H1 (cell line): ENCODE measurements around the gene COL4A2. TPM values are rescaled to one million over a fixed set of nuclear protein-coding genes. Genes with fewer than 3 reads are reported as not detected.
A peak's percentile ranks its signal among the peaks of the same experiment; 100 is the strongest.

Experiments used
- CTCF ChIA-PET: fragments of 300-600 bp; sonication (Branson Sonifier 250); formaldehyde crosslinking; loops from one replicate; lab custom pipeline; 2021; ENCODE audit not compliant: partially characterized antibody; lab: Charles Lee
- POLR2A ChIA-PET: fragments of 300-600 bp; sonication (Branson Sonifier 250); formaldehyde crosslinking; loops from one replicate; lab custom pipeline; 2021; ENCODE audit warnings: inconsistent platforms; ENCODE audit not compliant: partially characterized antibody; lab: Charles Lee
- DNase-seq, 2 experiments: peaks; one replicate each; pipeline versions ENCODE4 v3.0.0 to v3.0.0-alpha.2; 2010 to 2022; ENCODE audit warnings: low spot score in 2 of 2, low read depth in 1 of 2, mixed read lengths in 1 of 2
- FAIRE-seq: peaks from 2 replicates; lab custom pipeline; 2011; peaks lifted over from hg19 to GRCh38; lab: Jason Lieb, UNC
- H2AFZ ChIP-seq: 2 replicates; pipeline ENCODE4 v1.8.1; 2012; ENCODE audit warnings: low read length, inconsistent platforms
- H2AK5ac ChIP-seq: 2 replicates; pipeline ENCODE4 v1.6.1; 2013; ENCODE audit warnings: low read depth, low read length
- H2BK120ac ChIP-seq: replicated peaks from 2 replicates; pipeline ENCODE3; 2013; ENCODE audit warnings: low read depth, low read length, inconsistent platforms
- H2BK12ac ChIP-seq: 2 replicates; pipeline ENCODE4 v1.6.1; 2013; ENCODE audit warnings: low read depth, low read length
- H2BK15ac ChIP-seq: 2 replicates; pipeline ENCODE4 v1.6.1; 2013; ENCODE audit warnings: low read length
- H2BK20ac ChIP-seq: 2 replicates; pipeline ENCODE4 v1.6.1; 2013; ENCODE audit warnings: low read length
- H2BK5ac ChIP-seq: 2 replicates; pipeline ENCODE4 v1.6.1; 2013; ENCODE audit warnings: low read depth, low read length
- H3K14ac ChIP-seq: 2 replicates; pipeline ENCODE4 v1.6.1; 2013; ENCODE audit warnings: inconsistent platforms; ENCODE audit not compliant: insufficient read length
- H3K18ac ChIP-seq: 2 replicates; pipeline ENCODE4 v1.6.1; 2013; ENCODE audit warnings: low read length; ENCODE audit errors: extremely low read depth
- H3K23ac ChIP-seq: 2 replicates; pipeline ENCODE4 v1.6.1; 2013; ENCODE audit warnings: inconsistent platforms; ENCODE audit not compliant: insufficient read length
- H3K23me2 ChIP-seq: 2 replicates; pipeline ENCODE4 v1.6.1; 2013; ENCODE audit warnings: low read depth, low read length
- H3K27ac ChIP-seq: 2 replicates; pipeline ENCODE4 v1.6.1; 2011; ENCODE audit warnings: low read depth, low read length, inconsistent platforms
- H3K27me3 ChIP-seq, 4 experiments: replicated peaks in 1 of 4; 1 replicate in 1 of 4; 2 replicates in 3 of 4; pipeline versions ENCODE4 v1.6.1 to v1.8.1; 2011 to 2013; ENCODE audit warnings: low read length in 3 of 4, mild to moderate bottlenecking in 3 of 4, inconsistent platforms in 2 of 4, mixed read lengths in 2 of 4, moderate library complexity in 1 of 4; ENCODE audit not compliant: control insufficient read depth in 3 of 4, insufficient read depth in 3 of 4; ENCODE audit errors: extremely low read depth in 1 of 4
- H3K36me3 ChIP-seq, 4 experiments: 2 replicates each; pipeline versions ENCODE4 v1.6.1 to v1.8.1; 2011 to 2013; ENCODE audit warnings: mild to moderate bottlenecking in 4 of 4, low read length in 3 of 4, moderate library complexity in 2 of 4, control low read depth in 1 of 4, inconsistent platforms in 1 of 4; ENCODE audit not compliant: insufficient read depth in 4 of 4, control insufficient read depth in 2 of 4
- H3K4ac ChIP-seq: replicated peaks from 2 replicates; pipeline ENCODE3; 2013; ENCODE audit warnings: low read length, low read depth, mixed read lengths, inconsistent platforms; ENCODE audit not compliant: insufficient read length
- H3K4me1 ChIP-seq, 4 experiments: replicated peaks in 1 of 4; 1 replicate in 1 of 4; 2 replicates in 3 of 4; pipeline versions ENCODE4 v1.6.1 to v1.8.1; 2011 to 2013; ENCODE audit warnings: low read length in 3 of 4, inconsistent platforms in 2 of 4, mixed read lengths in 1 of 4; ENCODE audit not compliant: insufficient read depth in 4 of 4, control insufficient read depth in 3 of 4
- H3K4me2 ChIP-seq, 2 experiments: 2 replicates each; pipeline versions ENCODE4 v1.6.1 to v1.8.1; 2011 to 2013; ENCODE audit warnings: low read depth in 2 of 2, low read length in 2 of 2, control low read depth in 1 of 2, inconsistent platforms in 1 of 2, mild to moderate bottlenecking in 1 of 2; ENCODE audit not compliant: insufficient read depth in 1 of 2
- H3K4me3 ChIP-seq, 4 experiments: fragments of 200-600, 300-600 bp in 1 of 4; sonication (generic), shearing (Covaris generic), sonication (Bioruptor Twin) in 1 of 4; 2 replicates each; pipeline versions ENCODE4 v1.5.1 to v1.8.1; 2011 to 2016; ENCODE audit warnings: low read length in 4 of 4, low read depth in 3 of 4, control low read depth in 2 of 4, inconsistent platforms in 2 of 4, mild to moderate bottlenecking in 2 of 4, mixed read lengths in 1 of 4, moderate library complexity in 1 of 4; ENCODE audit not compliant: insufficient read depth in 2 of 4; ENCODE audit errors: extremely low read depth in 1 of 4
- H3K56ac ChIP-seq: replicated peaks from 2 replicates; pipeline ENCODE3; 2013; ENCODE audit warnings: low read depth, mild to moderate bottlenecking, mixed read lengths, low read length, inconsistent platforms; ENCODE audit not compliant: insufficient read length
- H3K79me1 ChIP-seq: 2 replicates; pipeline ENCODE4 v1.6.1; 2013; ENCODE audit warnings: low read depth, low read length, control low read depth
- H3K79me2 ChIP-seq, 2 experiments: 2 replicates each; pipeline versions ENCODE4 v1.6.1 to v1.8.1; 2012 to 2013; ENCODE audit warnings: low read length in 2 of 2, mild to moderate bottlenecking in 2 of 2, inconsistent platforms in 1 of 2; ENCODE audit not compliant: insufficient read depth in 2 of 2, control insufficient read depth in 1 of 2
- H3K9ac ChIP-seq, 4 experiments: replicated peaks in 1 of 4; 1 replicate in 1 of 4; 2 replicates in 3 of 4; pipeline versions ENCODE4 v1.6.1 to v1.8.1; 2011 to 2013; ENCODE audit warnings: low read depth in 3 of 4, low read length in 3 of 4, control low read depth in 2 of 4, mild to moderate bottlenecking in 2 of 4, moderate library complexity in 2 of 4, inconsistent platforms in 1 of 4; ENCODE audit errors: extremely low read depth in 1 of 4
- H3K9me3 ChIP-seq, 2 experiments: 2 replicates each; pipeline versions ENCODE4 v1.6.1 to v1.8.1; 2012 to 2013; ENCODE audit warnings: mild to moderate bottlenecking in 2 of 2, moderate library complexity in 2 of 2, control low read depth in 1 of 2, inconsistent platforms in 1 of 2, low read depth in 1 of 2, low read length in 1 of 2, mixed read lengths in 1 of 2; ENCODE audit not compliant: insufficient read depth in 2 of 2
- H4K20me1 ChIP-seq, 2 experiments: replicated peaks in 1 of 2; 2 replicates each; pipeline versions ENCODE3 to v1.8.1; 2011 to 2013; ENCODE audit warnings: inconsistent platforms in 2 of 2, low read length in 2 of 2, mild to moderate bottlenecking in 1 of 2; ENCODE audit not compliant: insufficient read depth in 2 of 2, control insufficient read depth in 1 of 2
- H4K5ac ChIP-seq: 2 replicates; pipeline ENCODE4 v1.6.1; 2013; ENCODE audit warnings: low read length, low read depth, mixed read lengths, inconsistent platforms; ENCODE audit not compliant: insufficient read length
- H4K8ac ChIP-seq: 2 replicates; pipeline ENCODE4 v1.8.0; 2013; ENCODE audit warnings: mild to moderate bottlenecking, moderate library complexity, low read length, inconsistent platforms; ENCODE audit not compliant: insufficient read depth; ENCODE audit errors: extremely low read depth
- H4K91ac ChIP-seq: replicated peaks from 2 replicates; pipeline ENCODE3; 2013; ENCODE audit warnings: low read length, mixed read lengths, inconsistent platforms; ENCODE audit not compliant: insufficient read length
- BACH1 ChIP-seq: IDR thresholded peaks from 2 replicates; pipeline ENCODE4 v1.6.1; 2012; ENCODE audit warnings: low read length, improper control_type of control experiment
- BRCA1 ChIP-seq: IDR thresholded peaks from 2 replicates; pipeline ENCODE4 v1.6.1; 2012; ENCODE audit warnings: low read depth, low read length, improper control_type of control experiment
- CHD1 ChIP-seq: IDR thresholded peaks from 2 replicates; pipeline ENCODE4 v1.6.1; 2012; ENCODE audit warnings: low read depth, low read length, improper control_type of control experiment
- EGR1 ChIP-seq: IDR thresholded peaks from 2 replicates; pipeline ENCODE4 v1.6.1; 2011; ENCODE audit warnings: low read depth, low read length, borderline replicate concordance
- KDM1A ChIP-seq: fragments of 200-600, 300-600 bp; sonication (generic); IDR thresholded peaks from 2 replicates; pipeline ENCODE4 v1.7.1; 2016; ENCODE audit warnings: mild to moderate bottlenecking, low read length, borderline replicate concordance
- NANOG ChIP-seq: IDR thresholded peaks from 2 replicates; pipeline ENCODE4 v1.6.1; 2011; ENCODE audit warnings: low read length, low read depth, mild to moderate bottlenecking, inconsistent platforms; ENCODE audit not compliant: insufficient read depth, poor library complexity, severe bottlenecking
- NRF1 ChIP-seq: IDR thresholded peaks from 2 replicates; pipeline ENCODE4 v1.6.1; 2011; ENCODE audit warnings: mild to moderate bottlenecking, low read depth, low read length, improper control_type of control experiment
- RNF2 ChIP-seq: fragments of 200-900, 300-1000 bp; sonication (generic); IDR thresholded peaks from 2 replicates; pipeline ENCODE4 v1.7.1; 2016; ENCODE audit warnings: borderline replicate concordance, low read depth, mild to moderate bottlenecking, antibody characterized with exemption, low read length; ENCODE audit not compliant: poor library complexity, severe bottlenecking; ENCODE audit errors: missing control alignments
- TCF12 ChIP-seq: IDR thresholded peaks from 2 replicates; pipeline ENCODE4 v1.6.1; 2011; ENCODE audit warnings: low read depth, mild to moderate bottlenecking, low read length
- TEAD4 ChIP-seq: IDR thresholded peaks from 2 replicates; pipeline ENCODE4 v1.6.1; 2012; ENCODE audit warnings: low read depth, low read length, inconsistent platforms, mixed read lengths
- WGBS, 2 experiments: shearing (Covaris generic) in 1 of 2; methylation state at CpG; one replicate each; pipeline versions ENCODE4 v1.1.6 to v1.1.7; 2013 to 2015; ENCODE audit warnings: low lambda C conversion rate in 2 of 2, mixed read lengths in 2 of 2, inconsistent platforms in 1 of 2, low coverage in 1 of 2, missing lambda C conversion rate in 1 of 2; ENCODE audit not compliant: insufficient replicate concordance in 2 of 2, insufficient coverage in 1 of 2, insufficient read length in 1 of 2; ENCODE audit errors: extremely low coverage in 1 of 2, missing lambda C conversion rate in 1 of 2; 5-methylcytosine and 5-hydroxymethylcytosine counted together
- polyA plus RNA-seq, 7 experiments: library from polyadenylated mRNA; depleted of rRNA in 3 of 7; stranded (reverse) in 5 of 7; unstranded in 2 of 7; fragments of >200 nt in 5 of 7; fragments of 200-250 nt in 2 of 7; gene quantifications; 1 replicate in 5 of 7; 2 replicates in 1 of 7; 4 replicates in 1 of 7; pipeline versions ENCODE4 v1.2.1 to v1.2.3, GENCODE V29; 2011 to 2013; ENCODE audit warnings: missing spikeins in 2 of 7, mixed read lengths in 2 of 7
- total RNA-seq: library from RNA; stranded (reverse); fragmentation: NEBNext Ultra II Directional; extraction: Animal tissue kit (Norgen Biotek cat#: 25700); gene quantifications from 2 replicates; pipeline ENCODE4 v1.2.1, GENCODE V29; 2021
- TF ChIP-seq, protein P1 (sequence below): IDR thresholded peaks from 2 replicates; pipeline ENCODE4 v1.6.1; 2011; ENCODE audit warnings: low read depth, mild to moderate bottlenecking, low read length; ENCODE audit not compliant: insufficient read depth
- TF ChIP-seq, protein P2 (sequence below): IDR thresholded peaks from 2 replicates; pipeline ENCODE4 v1.6.1; 2012; ENCODE audit warnings: inconsistent platforms

COL4A2 gene
- total and polyA plus RNA-seq, 2 of the 8 experiments (the other 6 are each of a cell fraction or from before 2014, with no cell fraction given) = 80.4 to 87.3 TPM

- H2BK12ac ChIP-seq = 0 out of 2 replicates have a peak overlapping the region, but pooled peaks have one; percentile 27
- no peak overlapping the region for H3K56ac ChIP-seq
- H3K36me3 ChIP-seq = peaks cover 2 to 21% (median 11%) of the 10 kb centered on the region in 4 experiments; a peak in 7 of 8 replicates
- no peak overlapping the region for H2BK15ac ChIP-seq
- H4K91ac ChIP-seq = no peak overlapping the region
- H3K9me3 ChIP-seq = no peaks in the 10 kb centered on the region; a peak in 1 of 4 replicates
- DNase-seq = no peak
- H3K4me2 ChIP-seq = no peak overlapping the region
- CTCF ChIA-PET = no interaction called here
- no peak overlapping the region for H3K9ac ChIP-seq
- H2AFZ ChIP-seq = no peak overlapping the region
- no peak overlapping the region for H2BK20ac ChIP-seq
- no peak overlapping the region for H3K23ac ChIP-seq
- H3K79me2 ChIP-seq = no peaks in the 10 kb centered on the region
- POLR2A ChIA-PET = interaction anchor here (1.3 kb wide), 1 partner anchor 17 kb away, joined by 4 read pairs; no protein-coding TSS in a partner anchor
- 97% methylated on average over 15 of the region's 18 CpGs; no CpG with 5 or more reads in 1 of the 2 experiments for WGBS, 2 experiments
- no peak overlapping the region for H2AK5ac ChIP-seq
- no peak for FAIRE-seq
- no peak overlapping the region for H3K14ac ChIP-seq
- H3K4me3 ChIP-seq = no peak overlapping the region
- no peak overlapping the region for H3K18ac ChIP-seq
- no peak overlapping the region for H2BK120ac ChIP-seq
- 0 out of 2 replicates have a peak, but pooled peaks cover 2% of the 10 kb centered on the region for H3K23me2 ChIP-seq
- H3K4me1 ChIP-seq = peaks cover 0 to 6% (median 0%) of the 10 kb centered on the region in 4 experiments; a peak in 1 of 7 replicates
- no peak overlapping the region for H3K27ac ChIP-seq
- peaks cover 0 to 5% of the 10 kb centered on the region in 2 experiments for H4K20me1 ChIP-seq
- no peak overlapping the region for H4K5ac ChIP-seq
- no peak overlapping the region for H4K8ac ChIP-seq
- H3K4ac ChIP-seq = no peak overlapping the region
- H3K79me1 ChIP-seq = no peaks in the 10 kb centered on the region
- no peak overlapping the region for H2BK5ac ChIP-seq
- no peaks in the 10 kb centered on the region for H3K27me3 ChIP-seq
- TF ChIP-seq TCF12 = no peak
- TF ChIP-seq KDM1A = no peak
- TF ChIP-seq NANOG = no peak
- no peak for TF ChIP-seq TEAD4
- TF ChIP-seq NRF1 = no peak
- no peak for TF ChIP-seq CHD1
- no peak for TF ChIP-seq EGR1
- TF ChIP-seq, protein P1, sequence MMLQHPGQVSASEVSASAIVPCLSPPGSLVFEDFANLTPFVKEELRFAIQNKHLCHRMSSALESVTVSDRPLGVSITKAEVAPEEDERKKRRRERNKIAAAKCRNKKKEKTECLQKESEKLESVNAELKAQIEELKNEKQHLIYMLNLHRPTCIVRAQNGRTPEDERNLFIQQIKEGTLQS = no peak
- TF ChIP-seq RNF2 = no peak
- no peak for TF ChIP-seq BRCA1
- TF ChIP-seq, protein P2, sequence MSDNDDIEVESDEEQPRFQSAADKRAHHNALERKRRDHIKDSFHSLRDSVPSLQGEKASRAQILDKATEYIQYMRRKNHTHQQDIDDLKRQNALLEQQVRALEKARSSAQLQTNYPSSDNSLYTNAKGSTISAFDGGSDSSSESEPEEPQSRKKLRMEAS = no peak
- TF ChIP-seq BACH1 = no peak
These were observed 168.6 kb downstream of the COL4A2 start for GRCh38 chr13:110475550-110476219.
